ENCODE data around the gene BAZ2B.

The BAZ2B gene

DNA sequence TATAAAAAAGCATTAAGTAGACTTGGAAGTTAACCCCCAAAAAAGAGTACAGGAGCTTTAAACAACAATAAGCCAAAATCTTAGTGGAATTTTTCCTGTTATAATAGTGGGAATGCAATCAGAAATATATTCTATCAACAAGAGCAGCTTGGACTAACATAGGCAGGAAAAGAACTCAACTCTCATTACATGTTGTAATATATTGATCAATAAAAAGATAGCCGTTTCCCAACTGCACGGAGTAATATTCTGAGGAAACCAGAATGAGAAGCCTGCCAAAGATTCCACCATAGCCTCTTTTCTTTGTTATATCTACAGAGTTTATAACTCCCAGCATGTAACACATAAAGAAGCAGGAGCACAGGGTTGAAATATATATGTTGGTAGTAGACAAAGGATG, 37.6 kb upstream of the BAZ2B start:
- TF ChIP-seq, protein P1, sequence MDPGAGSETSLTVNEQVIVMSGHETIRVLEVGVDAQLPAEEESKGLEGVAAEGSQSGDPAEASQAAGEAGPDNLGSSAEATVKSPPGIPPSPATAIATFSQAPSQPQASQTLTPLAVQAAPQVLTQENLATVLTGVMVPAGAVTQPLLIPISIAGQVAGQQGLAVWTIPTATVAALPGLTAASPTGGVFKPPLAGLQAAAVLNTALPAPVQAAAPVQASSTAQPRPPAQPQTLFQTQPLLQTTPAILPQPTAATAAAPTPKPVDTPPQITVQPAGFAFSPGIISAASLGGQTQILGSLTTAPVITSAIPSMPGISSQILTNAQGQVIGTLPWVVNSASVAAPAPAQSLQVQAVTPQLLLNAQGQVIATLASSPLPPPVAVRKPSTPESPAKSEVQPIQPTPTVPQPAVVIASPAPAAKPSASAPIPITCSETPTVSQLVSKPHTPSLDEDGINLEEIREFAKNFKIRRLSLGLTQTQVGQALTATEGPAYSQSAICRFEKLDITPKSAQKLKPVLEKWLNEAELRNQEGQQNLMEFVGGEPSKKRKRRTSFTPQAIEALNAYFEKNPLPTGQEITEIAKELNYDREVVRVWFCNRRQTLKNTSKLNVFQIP (CRISPR knock-in tag; IDR thresholded peaks at IDR 0.05; ENCODE audit: borderline replicate concordance, low read depth) = no peak
- TF ChIP-seq TOX (CRISPR knock-in tag; IDR thresholded peaks at IDR 0.05; ENCODE audit: borderline replicate concordance) (no peak), ARNTL (CRISPR knock-in tag; IDR thresholded peaks at IDR 0.05; ENCODE audit: borderline replicate concordance, low read depth) (no peak), BACH2 (CRISPR knock-in tag; IDR thresholded peaks at IDR 0.05; ENCODE audit: borderline replicate concordance) (no peak), ISL1 (CRISPR knock-in tag; IDR thresholded peaks at IDR 0.05) (no peak), ZC3H10 (CRISPR knock-in tag; IDR thresholded peaks at IDR 0.05) (no peak), OSR1 (CRISPR knock-in tag; IDR thresholded peaks at IDR 0.05) (no peak), ESRRG (CRISPR knock-in tag; IDR thresholded peaks at IDR 0.05) (no peak), RARB (CRISPR knock-in tag; IDR thresholded peaks at IDR 0.05) (no peak), ZNF8 (CRISPR knock-in tag; IDR thresholded peaks at IDR 0.05) (no peak), ZNF70 (CRISPR knock-in tag; IDR thresholded peaks at IDR 0.05) (no peak), ZFP3 (CRISPR knock-in tag; IDR thresholded peaks at IDR 0.05) (no peak), TCF4 (CRISPR knock-in tag; IDR thresholded peaks at IDR 0.05; ENCODE audit: borderline replicate concordance) (no peak), GLIS3 (CRISPR knock-in tag; IDR thresholded peaks at IDR 0.05) (no peak), ZNF565 (CRISPR knock-in tag; conservative IDR thresholded peaks at IDR 0.05; ENCODE audit: low read depth) (no peak), SNAI2 (CRISPR knock-in tag; IDR thresholded peaks at IDR 0.05) (no peak)
- TF ChIP-seq, protein P2, sequence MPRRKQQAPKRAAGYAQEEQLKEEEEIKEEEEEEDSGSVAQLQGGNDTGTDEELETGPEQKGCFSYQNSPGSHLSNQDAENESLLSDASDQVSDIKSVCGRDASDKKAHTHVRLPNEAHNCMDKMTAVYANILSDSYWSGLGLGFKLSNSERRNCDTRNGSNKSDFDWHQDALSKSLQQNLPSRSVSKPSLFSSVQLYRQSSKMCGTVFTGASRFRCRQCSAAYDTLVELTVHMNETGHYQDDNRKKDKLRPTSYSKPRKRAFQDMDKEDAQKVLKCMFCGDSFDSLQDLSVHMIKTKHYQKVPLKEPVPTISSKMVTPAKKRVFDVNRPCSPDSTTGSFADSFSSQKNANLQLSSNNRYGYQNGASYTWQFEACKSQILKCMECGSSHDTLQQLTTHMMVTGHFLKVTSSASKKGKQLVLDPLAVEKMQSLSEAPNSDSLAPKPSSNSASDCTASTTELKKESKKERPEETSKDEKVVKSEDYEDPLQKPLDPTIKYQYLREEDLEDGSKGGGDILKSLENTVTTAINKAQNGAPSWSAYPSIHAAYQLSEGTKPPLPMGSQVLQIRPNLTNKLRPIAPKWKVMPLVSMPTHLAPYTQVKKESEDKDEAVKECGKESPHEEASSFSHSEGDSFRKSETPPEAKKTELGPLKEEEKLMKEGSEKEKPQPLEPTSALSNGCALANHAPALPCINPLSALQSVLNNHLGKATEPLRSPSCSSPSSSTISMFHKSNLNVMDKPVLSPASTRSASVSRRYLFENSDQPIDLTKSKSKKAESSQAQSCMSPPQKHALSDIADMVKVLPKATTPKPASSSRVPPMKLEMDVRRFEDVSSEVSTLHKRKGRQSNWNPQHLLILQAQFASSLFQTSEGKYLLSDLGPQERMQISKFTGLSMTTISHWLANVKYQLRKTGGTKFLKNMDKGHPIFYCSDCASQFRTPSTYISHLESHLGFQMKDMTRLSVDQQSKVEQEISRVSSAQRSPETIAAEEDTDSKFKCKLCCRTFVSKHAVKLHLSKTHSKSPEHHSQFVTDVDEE (CRISPR knock-in tag; IDR thresholded peaks at IDR 0.05) = no peak
- TF ChIP-seq, protein P3, sequence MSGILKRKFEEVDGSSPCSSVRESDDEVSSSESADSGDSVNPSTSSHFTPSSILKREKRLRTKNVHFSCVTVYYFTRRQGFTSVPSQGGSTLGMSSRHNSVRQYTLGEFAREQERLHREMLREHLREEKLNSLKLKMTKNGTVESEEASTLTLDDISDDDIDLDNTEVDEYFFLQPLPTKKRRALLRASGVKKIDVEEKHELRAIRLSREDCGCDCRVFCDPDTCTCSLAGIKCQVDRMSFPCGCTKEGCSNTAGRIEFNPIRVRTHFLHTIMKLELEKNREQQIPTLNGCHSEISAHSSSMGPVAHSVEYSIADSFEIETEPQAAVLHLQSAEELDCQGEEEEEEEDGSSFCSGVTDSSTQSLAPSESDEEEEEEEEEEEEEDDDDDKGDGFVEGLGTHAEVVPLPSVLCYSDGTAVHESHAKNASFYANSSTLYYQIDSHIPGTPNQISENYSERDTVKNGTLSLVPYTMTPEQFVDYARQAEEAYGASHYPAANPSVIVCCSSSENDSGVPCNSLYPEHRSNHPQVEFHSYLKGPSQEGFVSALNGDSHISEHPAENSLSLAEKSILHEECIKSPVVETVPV (CRISPR knock-in tag; IDR thresholded peaks at IDR 0.05) = no peak
- ATAC-seq = no peak

DNA sequence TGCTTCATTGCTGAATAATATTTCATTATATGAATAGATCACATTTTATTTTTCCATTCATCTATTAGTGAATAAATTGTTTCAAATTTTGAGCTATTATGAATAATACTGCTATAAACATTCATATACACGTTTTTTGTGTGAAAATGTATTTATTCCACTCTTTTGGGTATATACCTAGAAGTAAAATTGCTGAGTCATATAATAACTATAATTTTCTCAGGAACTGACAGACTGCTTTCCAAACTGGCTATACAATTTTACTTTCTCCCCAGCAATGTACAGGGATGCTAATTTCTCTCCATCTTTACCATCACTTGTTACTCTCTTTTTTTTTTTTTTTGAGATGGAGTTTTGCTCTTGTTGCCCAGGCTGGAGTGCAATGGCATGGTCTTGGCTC, 35.5 kb upstream of the BAZ2B start:
- ATAC-seq = no peak
- no peak for TF ChIP-seq ZFP3 (CRISPR knock-in tag; IDR thresholded peaks at IDR 0.05)
- no peak for TF ChIP-seq TCF4 (CRISPR knock-in tag; IDR thresholded peaks at IDR 0.05; ENCODE audit: borderline replicate concordance)
- no peak for TF ChIP-seq OSR1 (CRISPR knock-in tag; IDR thresholded peaks at IDR 0.05)
- TF ChIP-seq CSDC2 (CRISPR knock-in tag; IDR thresholded peaks at IDR 0.05) = no peak
- no peak for TF ChIP-seq ARNTL (CRISPR knock-in tag; IDR thresholded peaks at IDR 0.05; ENCODE audit: borderline replicate concordance, low read depth)
- no peak for TF ChIP-seq ZNF565 (CRISPR knock-in tag; conservative IDR thresholded peaks at IDR 0.05; ENCODE audit: low read depth)
- TF ChIP-seq ISL1 (CRISPR knock-in tag; IDR thresholded peaks at IDR 0.05) = no peak
- TF ChIP-seq ZC3H10 (CRISPR knock-in tag; IDR thresholded peaks at IDR 0.05) = no peak
- TF ChIP-seq ZNF70 (CRISPR knock-in tag; IDR thresholded peaks at IDR 0.05) = no peak
- TF ChIP-seq, protein P2 (CRISPR knock-in tag; IDR thresholded peaks at IDR 0.05) = no peak
- TF ChIP-seq, protein P4, sequence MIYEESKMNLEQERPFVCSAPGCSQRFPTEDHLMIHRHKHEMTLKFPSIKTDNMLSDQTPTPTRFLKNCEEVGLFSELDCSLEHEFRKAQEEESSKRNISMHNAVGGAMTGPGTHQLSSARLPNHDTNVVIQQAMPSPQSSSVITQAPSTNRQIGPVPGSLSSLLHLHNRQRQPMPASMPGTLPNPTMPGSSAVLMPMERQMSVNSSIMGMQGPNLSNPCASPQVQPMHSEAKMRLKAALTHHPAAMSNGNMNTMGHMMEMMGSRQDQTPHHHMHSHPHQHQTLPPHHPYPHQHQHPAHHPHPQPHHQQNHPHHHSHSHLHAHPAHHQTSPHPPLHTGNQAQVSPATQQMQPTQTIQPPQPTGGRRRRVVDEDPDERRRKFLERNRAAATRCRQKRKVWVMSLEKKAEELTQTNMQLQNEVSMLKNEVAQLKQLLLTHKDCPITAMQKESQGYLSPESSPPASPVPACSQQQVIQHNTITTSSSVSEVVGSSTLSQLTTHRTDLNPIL (CRISPR knock-in tag; IDR thresholded peaks at IDR 0.05; ENCODE audit: low read depth) = no peak
- no peak for TF ChIP-seq ZNF8 (CRISPR knock-in tag; IDR thresholded peaks at IDR 0.05)
- TF ChIP-seq TOX (CRISPR knock-in tag; IDR thresholded peaks at IDR 0.05; ENCODE audit: borderline replicate concordance) = no peak
- no peak for TF ChIP-seq PPARA (CRISPR knock-in tag; IDR thresholded peaks at IDR 0.05; ENCODE audit: borderline replicate concordance)
- TF ChIP-seq ZFP30 (CRISPR knock-in tag; IDR thresholded peaks at IDR 0.05) = no peak
- TF ChIP-seq, protein P1 (CRISPR knock-in tag; IDR thresholded peaks at IDR 0.05; ENCODE audit: borderline replicate concordance, low read depth) = no peak

Measured in SK-N-SH treated with all-trans-retinoic acid at 6 μM for 48 hours (cell line).